Measurements from ENCODE around the gene M1AP.

DNA sequence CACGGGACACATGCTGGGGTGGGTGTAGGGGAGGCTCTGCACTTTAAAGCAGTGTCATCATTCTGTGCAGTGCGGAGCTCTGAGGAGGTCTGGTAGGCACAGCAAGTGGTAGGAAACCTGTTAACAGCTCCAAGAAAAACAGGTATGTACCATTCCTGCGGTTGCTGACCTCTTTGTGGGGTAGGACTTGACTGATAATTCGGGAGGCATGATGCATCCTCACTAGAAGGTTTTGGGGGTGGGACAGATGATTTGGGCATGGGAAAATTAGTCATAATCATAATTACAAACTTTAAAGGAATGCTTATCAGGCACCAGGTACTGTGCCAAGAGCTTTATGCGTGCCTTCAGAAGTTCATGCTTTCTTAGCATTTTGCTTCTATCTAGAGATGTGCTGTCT, 83.9 kb downstream of the M1AP start:
- no peak for TF ChIP-seq EZH2 (IDR thresholded peaks at IDR 0.05; ENCODE audit: borderline replicate concordance, low read depth, low read length, severe bottlenecking)
- TF ChIP-seq, protein P1, sequence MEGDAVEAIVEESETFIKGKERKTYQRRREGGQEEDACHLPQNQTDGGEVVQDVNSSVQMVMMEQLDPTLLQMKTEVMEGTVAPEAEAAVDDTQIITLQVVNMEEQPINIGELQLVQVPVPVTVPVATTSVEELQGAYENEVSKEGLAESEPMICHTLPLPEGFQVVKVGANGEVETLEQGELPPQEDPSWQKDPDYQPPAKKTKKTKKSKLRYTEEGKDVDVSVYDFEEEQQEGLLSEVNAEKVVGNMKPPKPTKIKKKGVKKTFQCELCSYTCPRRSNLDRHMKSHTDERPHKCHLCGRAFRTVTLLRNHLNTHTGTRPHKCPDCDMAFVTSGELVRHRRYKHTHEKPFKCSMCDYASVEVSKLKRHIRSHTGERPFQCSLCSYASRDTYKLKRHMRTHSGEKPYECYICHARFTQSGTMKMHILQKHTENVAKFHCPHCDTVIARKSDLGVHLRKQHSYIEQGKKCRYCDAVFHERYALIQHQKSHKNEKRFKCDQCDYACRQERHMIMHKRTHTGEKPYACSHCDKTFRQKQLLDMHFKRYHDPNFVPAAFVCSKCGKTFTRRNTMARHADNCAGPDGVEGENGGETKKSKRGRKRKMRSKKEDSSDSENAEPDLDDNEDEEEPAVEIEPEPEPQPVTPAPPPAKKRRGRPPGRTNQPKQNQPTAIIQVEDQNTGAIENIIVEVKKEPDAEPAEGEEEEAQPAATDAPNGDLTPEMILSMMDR (IDR thresholded peaks at IDR 0.05; ENCODE audit: borderline replicate concordance, extremely low read depth, low read length, poor library complexity, severe bottlenecking) = no peak

Data from DND-41 (cell line).